GM12873 (cell line): ENCODE results near the gene SSH2.

Experiments used
- TF ChIP-seq, protein P1 (sequence below): IDR thresholded peaks from 2 replicates; pipeline ENCODE4 v1.5.1; 2012; ENCODE audit warnings: low read depth, mild to moderate bottlenecking, moderate library complexity, low read length, control low read depth; ENCODE audit not compliant: insufficient read depth; ENCODE audit errors: missing control alignments

SSH2 gene

DNA sequence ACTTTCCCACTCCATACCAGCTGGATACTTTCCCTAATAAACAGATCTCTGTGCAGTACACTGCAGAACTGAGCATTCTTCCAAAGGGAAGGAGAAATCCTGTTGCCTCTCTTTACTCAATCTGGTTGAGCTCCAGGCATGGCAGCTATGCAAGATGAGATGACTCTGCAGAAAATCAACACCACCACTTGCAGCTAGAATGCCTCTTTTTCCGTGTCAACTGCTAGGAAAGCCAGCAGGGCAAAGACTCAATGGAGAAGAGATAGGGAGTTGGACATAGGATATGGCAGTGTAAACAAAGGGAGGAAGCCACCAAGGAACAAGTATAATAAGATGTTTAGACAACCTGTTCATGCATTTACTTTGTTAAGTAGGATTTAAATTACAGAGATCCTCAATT lies 266.9 kb downstream of the SSH2 start:
- TF ChIP-seq, protein P1, sequence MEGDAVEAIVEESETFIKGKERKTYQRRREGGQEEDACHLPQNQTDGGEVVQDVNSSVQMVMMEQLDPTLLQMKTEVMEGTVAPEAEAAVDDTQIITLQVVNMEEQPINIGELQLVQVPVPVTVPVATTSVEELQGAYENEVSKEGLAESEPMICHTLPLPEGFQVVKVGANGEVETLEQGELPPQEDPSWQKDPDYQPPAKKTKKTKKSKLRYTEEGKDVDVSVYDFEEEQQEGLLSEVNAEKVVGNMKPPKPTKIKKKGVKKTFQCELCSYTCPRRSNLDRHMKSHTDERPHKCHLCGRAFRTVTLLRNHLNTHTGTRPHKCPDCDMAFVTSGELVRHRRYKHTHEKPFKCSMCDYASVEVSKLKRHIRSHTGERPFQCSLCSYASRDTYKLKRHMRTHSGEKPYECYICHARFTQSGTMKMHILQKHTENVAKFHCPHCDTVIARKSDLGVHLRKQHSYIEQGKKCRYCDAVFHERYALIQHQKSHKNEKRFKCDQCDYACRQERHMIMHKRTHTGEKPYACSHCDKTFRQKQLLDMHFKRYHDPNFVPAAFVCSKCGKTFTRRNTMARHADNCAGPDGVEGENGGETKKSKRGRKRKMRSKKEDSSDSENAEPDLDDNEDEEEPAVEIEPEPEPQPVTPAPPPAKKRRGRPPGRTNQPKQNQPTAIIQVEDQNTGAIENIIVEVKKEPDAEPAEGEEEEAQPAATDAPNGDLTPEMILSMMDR: no peak

GRCh38 chr17:29661213-29661612 lies 268.8 kb downstream of the SSH2 start:
- TF ChIP-seq, protein P1: no peak

GRCh38 chr17:29659155-29659554 lies 270.9 kb downstream of the SSH2 start:
- TF ChIP-seq, protein P1: no peak

DNA sequence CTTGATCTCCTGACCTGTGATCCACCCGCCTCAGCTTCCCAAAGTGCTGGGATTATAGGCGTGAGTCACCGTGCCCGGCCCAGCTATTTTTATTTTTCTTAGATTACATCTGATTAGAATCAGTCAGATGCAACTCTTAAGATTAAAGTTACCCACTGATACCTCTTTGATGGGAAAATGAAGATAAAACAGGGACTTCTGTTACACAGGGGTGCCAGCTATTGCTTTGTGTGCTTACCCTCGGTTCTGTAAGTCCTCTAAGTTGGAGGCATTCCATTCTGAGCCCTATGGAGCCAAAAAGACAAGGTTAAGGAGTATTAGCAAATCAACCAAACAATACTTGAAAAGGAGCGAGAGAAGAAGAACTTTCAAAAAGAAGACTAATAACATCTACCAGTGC lies 274.7 kb downstream of the SSH2 start:
- TF ChIP-seq, protein P1: no peak

DNA sequence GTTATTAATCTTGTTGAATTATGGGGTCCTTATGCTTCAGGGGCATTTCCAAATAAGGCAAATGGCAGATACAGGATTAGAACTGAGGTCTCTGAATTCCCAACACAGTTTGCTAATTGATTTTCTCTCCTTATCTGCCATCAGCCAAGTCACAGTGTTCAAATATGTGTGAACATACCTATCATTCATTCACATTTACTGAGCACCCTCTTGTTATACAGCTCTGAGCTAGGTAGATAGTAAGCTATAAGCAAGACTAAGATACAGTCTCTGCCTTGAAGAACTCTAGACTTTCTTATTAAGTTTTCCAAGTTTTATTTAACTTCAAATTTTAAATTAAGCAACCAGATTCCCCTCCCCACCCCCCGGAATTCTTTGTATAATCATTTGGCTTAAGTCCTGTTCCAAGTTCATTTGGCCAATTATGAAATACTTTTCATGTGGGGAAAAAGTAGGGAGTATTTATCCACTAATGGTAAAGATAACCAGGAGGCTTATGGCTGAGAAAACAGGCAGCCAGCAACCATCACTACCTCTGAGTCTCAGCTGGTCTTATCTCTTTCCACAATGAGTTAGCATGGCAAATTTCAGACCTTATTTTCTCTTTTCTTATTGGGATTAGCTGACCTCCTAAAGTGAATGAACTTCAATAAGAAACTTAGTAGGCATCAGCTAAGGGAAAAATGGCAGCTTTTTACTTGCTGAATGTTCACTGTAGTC lies 275.9 kb downstream of the SSH2 start:
- TF ChIP-seq, protein P1: no peak

DNA sequence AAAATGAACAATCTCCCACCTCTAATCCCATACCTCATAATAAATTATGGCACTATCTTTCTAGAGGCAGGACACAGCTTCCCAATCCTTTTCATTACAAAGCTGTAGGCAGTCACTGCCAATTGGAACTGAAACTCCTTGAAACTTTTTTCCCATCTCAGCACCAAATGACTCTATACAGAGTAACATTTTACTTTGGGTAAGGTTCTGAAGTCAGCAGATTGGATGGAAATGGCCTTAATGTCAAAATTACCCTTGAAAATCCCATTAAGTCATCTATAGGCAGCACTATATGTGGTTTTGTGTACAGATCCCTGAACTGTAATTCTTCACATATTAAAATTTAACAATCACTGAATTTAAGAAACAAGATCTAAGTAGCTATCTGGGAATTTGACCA lies 277.1 kb downstream of the SSH2 start:
- TF ChIP-seq, protein P1: no peak

- TF ChIP-seq, protein P1: no peak
These were observed 279.6 kb downstream of the SSH2 start for GRCh38 chr17:29650396-29650795.
